Ovary (tissue), 3 donors: Measurements from ENCODE around the gene CNMD.

ENCODE experiments used
- EP300 ChIP-seq: sonication (generic); formaldehyde crosslinking; IDR thresholded peaks from one replicate; pipeline ENCODE4 v1.6.1; 2017; ENCODE audit warnings: antibody characterized with exemption
- POLR2A ChIP-seq: fragments of 450-650 bp; IDR thresholded peaks from one replicate; pipeline ENCODE4 v1.6.1; 2017; ENCODE audit warnings: antibody characterized with exemption, mild to moderate bottlenecking, moderate library complexity
- TF ChIP-seq, protein P1 (sequence below), 3 donors: fragments of 450-650 bp in 2 of 3; fragments of 200-600 bp in 1 of 3; IDR thresholded peaks; one replicate each; pipeline versions ENCODE4 v1.5.1 to v1.8.0; 2016 to 2022; ENCODE audit warnings: antibody characterized with exemption in 3 of 3, mild to moderate bottlenecking in 1 of 3
- donor health status: DM: no; HTN: no; CAD: no.

DNA sequence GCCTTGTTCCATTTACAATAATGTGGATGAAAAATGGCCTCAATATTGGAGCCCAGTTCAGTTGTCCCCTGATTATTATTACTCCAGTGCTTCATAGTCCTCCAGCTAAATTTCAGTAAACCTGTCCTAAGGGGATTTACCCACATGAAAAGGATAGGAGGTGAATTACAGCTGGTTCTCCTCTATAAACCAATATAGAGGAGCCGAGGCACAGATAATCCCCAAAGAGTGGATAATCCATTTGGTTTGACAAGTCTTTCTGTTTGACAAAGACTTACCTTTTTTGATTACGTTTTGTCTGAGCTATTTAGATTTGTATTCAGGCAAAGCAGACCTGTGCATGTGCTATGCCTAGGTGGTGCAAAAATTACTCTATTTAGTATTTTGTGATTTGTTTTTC is 2.7 kb downstream of the CNMD start:
- TF ChIP-seq EP300, result no peak
- TF ChIP-seq, protein P1, sequence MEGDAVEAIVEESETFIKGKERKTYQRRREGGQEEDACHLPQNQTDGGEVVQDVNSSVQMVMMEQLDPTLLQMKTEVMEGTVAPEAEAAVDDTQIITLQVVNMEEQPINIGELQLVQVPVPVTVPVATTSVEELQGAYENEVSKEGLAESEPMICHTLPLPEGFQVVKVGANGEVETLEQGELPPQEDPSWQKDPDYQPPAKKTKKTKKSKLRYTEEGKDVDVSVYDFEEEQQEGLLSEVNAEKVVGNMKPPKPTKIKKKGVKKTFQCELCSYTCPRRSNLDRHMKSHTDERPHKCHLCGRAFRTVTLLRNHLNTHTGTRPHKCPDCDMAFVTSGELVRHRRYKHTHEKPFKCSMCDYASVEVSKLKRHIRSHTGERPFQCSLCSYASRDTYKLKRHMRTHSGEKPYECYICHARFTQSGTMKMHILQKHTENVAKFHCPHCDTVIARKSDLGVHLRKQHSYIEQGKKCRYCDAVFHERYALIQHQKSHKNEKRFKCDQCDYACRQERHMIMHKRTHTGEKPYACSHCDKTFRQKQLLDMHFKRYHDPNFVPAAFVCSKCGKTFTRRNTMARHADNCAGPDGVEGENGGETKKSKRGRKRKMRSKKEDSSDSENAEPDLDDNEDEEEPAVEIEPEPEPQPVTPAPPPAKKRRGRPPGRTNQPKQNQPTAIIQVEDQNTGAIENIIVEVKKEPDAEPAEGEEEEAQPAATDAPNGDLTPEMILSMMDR (IDR thresholded peaks at IDR 0.05), result no peak
- TF ChIP-seq POLR2A, result no peak
